H9 (cell line): Measurements from ENCODE around the gene CLRN3. TPM values are rescaled to one million over a fixed set of nuclear protein-coding genes. Genes with fewer than 3 reads are reported as not detected.

ENCODE experiments used
- DNase-seq: peaks from one replicate; pipeline ENCODE4 v3.0.0-alpha.2; 2017
- H2AFZ ChIP-seq: one replicate; pipeline ENCODE4 v1.6.1; 2013; ENCODE audit warnings: mild to moderate bottlenecking, low read length, control low read depth, moderate library complexity
- H2AK5ac ChIP-seq: 2 replicates; pipeline ENCODE4 v1.6.1; 2013; ENCODE audit warnings: low read length, control low read depth, mixed read lengths; ENCODE audit not compliant: insufficient read length
- H2BK120ac ChIP-seq: one replicate; pipeline ENCODE4 v1.6.1; 2013; ENCODE audit warnings: low read depth, mild to moderate bottlenecking, low read length, control low read depth, inconsistent platforms; ENCODE audit not compliant: poor library complexity, severe bottlenecking
- H2BK12ac ChIP-seq: 2 replicates; pipeline ENCODE4 v1.6.1; 2013; ENCODE audit warnings: low read length, control low read depth, mixed read lengths, low read depth; ENCODE audit not compliant: insufficient read length
- H2BK15ac ChIP-seq: 2 replicates; pipeline ENCODE4 v1.6.1; 2013; ENCODE audit warnings: low read depth, low read length, control low read depth
- H2BK20ac ChIP-seq: one replicate; pipeline ENCODE4 v1.6.1; 2013; ENCODE audit warnings: low read depth, mild to moderate bottlenecking, low read length, control low read depth, inconsistent platforms; ENCODE audit not compliant: poor library complexity, severe bottlenecking
- H2BK5ac ChIP-seq: 2 replicates; pipeline ENCODE4 v1.6.1; 2013; ENCODE audit warnings: low read length, control low read depth, mixed read lengths; ENCODE audit not compliant: insufficient read length
- H3K14ac ChIP-seq: 2 replicates; pipeline ENCODE4 v1.6.1; 2013; ENCODE audit warnings: low read length, control low read depth; ENCODE audit not compliant: insufficient read depth
- H3K18ac ChIP-seq: 2 replicates; pipeline ENCODE4 v1.6.1; 2013; ENCODE audit warnings: low read depth, mild to moderate bottlenecking, mixed read lengths, low read length, control low read depth; ENCODE audit not compliant: insufficient read length
- H3K23ac ChIP-seq: 2 replicates; pipeline ENCODE4 v1.6.1; 2013; ENCODE audit warnings: low read length, control low read depth, mixed read lengths, low read depth; ENCODE audit not compliant: insufficient read length
- H3K23me2 ChIP-seq: 2 replicates; pipeline ENCODE4 v1.6.1; 2013; ENCODE audit warnings: low read depth, mild to moderate bottlenecking, mixed read lengths, low read length, control low read depth; ENCODE audit not compliant: insufficient read length, poor library complexity, severe bottlenecking
- H3K27ac ChIP-seq: 2 replicates; pipeline ENCODE4 v1.5.1; 2013; ENCODE audit warnings: low read length, control low read depth, mixed read lengths, low read depth; ENCODE audit not compliant: insufficient read length
- H3K27me3 ChIP-seq: 2 replicates; pipeline ENCODE4 v1.6.1; 2013; ENCODE audit warnings: low read length, control low read depth, inconsistent platforms; ENCODE audit not compliant: insufficient read depth
- H3K4ac ChIP-seq: 2 replicates; pipeline ENCODE4 v1.6.1; 2013; ENCODE audit warnings: low read depth, mild to moderate bottlenecking, control low read depth, inconsistent platforms, low read length, moderate library complexity
- H3K4me1 ChIP-seq: 2 replicates; pipeline ENCODE4 v1.6.1; 2013; ENCODE audit warnings: low read length, control low read depth, inconsistent platforms; ENCODE audit not compliant: insufficient read depth
- H3K4me2 ChIP-seq: 2 replicates; pipeline ENCODE4 v1.6.1; 2013; ENCODE audit warnings: low read length, control low read depth, mixed read lengths; ENCODE audit not compliant: insufficient read length, insufficient read depth
- H3K56ac ChIP-seq: 2 replicates; pipeline ENCODE4 v1.6.1; 2013; ENCODE audit warnings: low read depth, mild to moderate bottlenecking, mixed read lengths, low read length, control low read depth; ENCODE audit not compliant: insufficient read length
- H3K79me1 ChIP-seq: 2 replicates; pipeline ENCODE4 v1.6.1; 2013; ENCODE audit warnings: low read depth, mild to moderate bottlenecking, moderate library complexity, low read length, control low read depth, inconsistent platforms; ENCODE audit not compliant: insufficient read depth, poor library complexity, severe bottlenecking
- H3K79me2 ChIP-seq: 2 replicates; pipeline ENCODE4 v1.6.1; 2013; ENCODE audit warnings: low read length, control low read depth, inconsistent platforms; ENCODE audit not compliant: insufficient read depth
- H3K9ac ChIP-seq: 2 replicates; pipeline ENCODE4 v1.6.1; 2013; ENCODE audit warnings: low read length, control low read depth, mixed read lengths; ENCODE audit not compliant: insufficient read length; ENCODE audit errors: extremely low read depth
- H3K9me3 ChIP-seq: one replicate; pipeline ENCODE4 v1.6.1; 2013; ENCODE audit warnings: low read depth, low read length, inconsistent platforms; ENCODE audit not compliant: control insufficient read depth
- H3T11ph ChIP-seq: one replicate; pipeline ENCODE4 v1.6.1; 2013; ENCODE audit warnings: mild to moderate bottlenecking, low read length, control low read depth, inconsistent platforms
- H4K20me1 ChIP-seq: one replicate; pipeline ENCODE4 v1.6.1; 2013; ENCODE audit not compliant: control insufficient read depth, insufficient read length, insufficient read depth
- H4K5ac ChIP-seq: 2 replicates; pipeline ENCODE4 v1.6.1; 2013; ENCODE audit warnings: low read depth, mild to moderate bottlenecking, mixed read lengths, low read length, control low read depth; ENCODE audit not compliant: insufficient read length
- H4K8ac ChIP-seq: replicated peaks from 2 replicates; pipeline ENCODE4 v1.6.1; 2013; ENCODE audit warnings: low read length, control low read depth, mixed read lengths, low read depth; ENCODE audit not compliant: insufficient read length
- H4K91ac ChIP-seq: 2 replicates; pipeline ENCODE4 v1.6.1; 2013; ENCODE audit warnings: low read depth, mild to moderate bottlenecking, moderate library complexity, mixed read lengths, low read length, control low read depth; ENCODE audit not compliant: insufficient read length
- H3K27ac Mint-ChIP-seq, 3 experiments: 2 replicates in 2 of 3; 3 replicates in 1 of 3; pipeline ENCODE4 v1.8.0; 2020 to 2021; ENCODE audit warnings: mixed read lengths in 3 of 3, mild to moderate bottlenecking in 1 of 3, moderate library complexity in 1 of 3
- H3K27me3 Mint-ChIP-seq: 2 replicates; pipeline ENCODE4 v1.8.0; 2021; ENCODE audit warnings: low read depth, mild to moderate bottlenecking, moderate library complexity, mixed read lengths
- H3K36me3 Mint-ChIP-seq, 3 experiments: 2 replicates in 2 of 3; 3 replicates in 1 of 3; pipeline ENCODE4 v1.8.0; 2020 to 2021; ENCODE audit warnings: low read depth in 3 of 3, mixed read lengths in 3 of 3; ENCODE audit not compliant: insufficient read depth in 1 of 3
- H3K4me1 Mint-ChIP-seq, 2 experiments: 2 replicates each; pipeline ENCODE4 v1.8.0; 2020; ENCODE audit warnings: mixed read lengths in 2 of 2
- H3K4me3 Mint-ChIP-seq, 2 experiments: 2 replicates in 1 of 2; 3 replicates in 1 of 2; pipeline ENCODE4 v1.8.0; 2020 to 2021; ENCODE audit warnings: mild to moderate bottlenecking in 2 of 2, mixed read lengths in 2 of 2, moderate library complexity in 1 of 2
- H3K9me3 Mint-ChIP-seq, 2 experiments: 2 replicates in 1 of 2; 3 replicates in 1 of 2; pipeline ENCODE4 v1.8.0; 2020; ENCODE audit warnings: mild to moderate bottlenecking in 2 of 2, mixed read lengths in 2 of 2, moderate library complexity in 1 of 2
- CTCF ChIP-seq: fragments of 200-600 bp; sonication (generic); conservative IDR thresholded peaks from 3 replicates; pipeline ENCODE4 v1.8.0; 2021; ENCODE audit warnings: antibody characterized with exemption, mild to moderate bottlenecking
- WGBS: extraction: QIAGEN DNeasy Blood & Tissue Kit; methylation state at CpG from one replicate; pipeline ENCODE4 v1.1.7; 2013; ENCODE audit warnings: missing lambda C conversion rate, low lambda C conversion rate, mixed read lengths; ENCODE audit not compliant: insufficient read length; ENCODE audit errors: extremely low coverage; 5-methylcytosine and 5-hydroxymethylcytosine counted together
- total RNA-seq: library from RNA; stranded (reverse); gene quantifications from 2 replicates; pipeline ENCODE4 v1.2.1, GENCODE V29; 2021

CLRN3 gene
- total RNA-seq, 1 experiment from 2014 or later, result not detected

GRCh38 chr10:127905001-127905847 is 12.5 kb upstream of the CLRN3 start:
- no CpG with 5 or more reads among the region's 14 CpGs for WGBS
- no peaks in the 10 kb centered on the region for H3K9me3 ChIP-seq
- H2BK15ac ChIP-seq, result no peak overlapping the region
- no peak overlapping the region for H4K5ac ChIP-seq
- no peak overlapping the region for H3K27ac ChIP-seq
- H3K4me1 Mint-ChIP-seq, result peaks cover 3 to 4% of the 10 kb centered on the region in 2 experiments; a peak in 2 of 4 replicates
- no peak overlapping the region for H3K56ac ChIP-seq
- no peak overlapping the region for H2BK20ac ChIP-seq
- no peaks in the 10 kb centered on the region; a peak in 1 of 5 replicates for H3K9me3 Mint-ChIP-seq
- H3K79me1 ChIP-seq, result no peaks in the 10 kb centered on the region
- DNase-seq, result peak; percentile 18
- no peak overlapping the region for H3K23ac ChIP-seq
- H3K27me3 Mint-ChIP-seq, result peaks cover 45% of the 10 kb centered on the region
- no peak overlapping the region for H3K18ac ChIP-seq
- peak overlapping the region in 1 of 2 experiments; percentile 12; a peak in 1 of 5 replicates for H3K4me3 Mint-ChIP-seq
- no peak overlapping the region for H2BK5ac ChIP-seq
- H3K4ac ChIP-seq, result no peak overlapping the region
- no peak overlapping the region for H2BK120ac ChIP-seq
- no peak overlapping the region for H3T11ph ChIP-seq
- H2AK5ac ChIP-seq, result no peak overlapping the region
- H4K91ac ChIP-seq, result no peak overlapping the region
- H3K14ac ChIP-seq, result no peak overlapping the region
- H3K79me2 ChIP-seq, result no peaks in the 10 kb centered on the region
- no peak overlapping the region for H2AFZ ChIP-seq
- no peaks in the 10 kb centered on the region for H3K23me2 ChIP-seq
- H3K4me1 ChIP-seq, result no peaks in the 10 kb centered on the region
- H4K20me1 ChIP-seq, result no peaks in the 10 kb centered on the region
- no peak overlapping the region for H4K8ac ChIP-seq
- H2BK12ac ChIP-seq, result no peak overlapping the region
- H3K9ac ChIP-seq, result no peak overlapping the region
- H3K4me2 ChIP-seq, result no peak overlapping the region
- H3K27me3 ChIP-seq, result no peaks in the 10 kb centered on the region; the same call in 1 of the 2 replicates
- no peak overlapping the region for H3K27ac Mint-ChIP-seq
- no peak for TF ChIP-seq CTCF
- H3K36me3 Mint-ChIP-seq, result no peaks in the 10 kb centered on the region
